Neuron (in vitro differentiated cells): ENCODE results near the gene CABLES2.

ENCODE experiments used
- H2AFZ ChIP-seq: one replicate; pipeline ENCODE4 v1.6.1; 2013; ENCODE audit warnings: low read depth, mild to moderate bottlenecking, inconsistent platforms, low read length, moderate library complexity
- H3K27me3 ChIP-seq: one replicate; pipeline ENCODE4 v1.6.1; 2013; ENCODE audit warnings: low read length; ENCODE audit not compliant: insufficient read depth
- H3K36me3 ChIP-seq: one replicate; pipeline ENCODE4 v1.6.1; 2013; ENCODE audit warnings: low read length; ENCODE audit not compliant: insufficient read depth
- H3K4me1 ChIP-seq: one replicate; pipeline ENCODE4 v1.6.1; 2013; ENCODE audit warnings: low read length; ENCODE audit not compliant: insufficient read depth
- H3K4me3 ChIP-seq: 2 replicates; pipeline ENCODE4 v1.5.1; 2013; ENCODE audit warnings: mild to moderate bottlenecking, low read length, moderate library complexity
- H3K9me3 ChIP-seq: one replicate; pipeline ENCODE4 v1.6.1; 2013; ENCODE audit warnings: low read length

CABLES2 gene

DNA sequence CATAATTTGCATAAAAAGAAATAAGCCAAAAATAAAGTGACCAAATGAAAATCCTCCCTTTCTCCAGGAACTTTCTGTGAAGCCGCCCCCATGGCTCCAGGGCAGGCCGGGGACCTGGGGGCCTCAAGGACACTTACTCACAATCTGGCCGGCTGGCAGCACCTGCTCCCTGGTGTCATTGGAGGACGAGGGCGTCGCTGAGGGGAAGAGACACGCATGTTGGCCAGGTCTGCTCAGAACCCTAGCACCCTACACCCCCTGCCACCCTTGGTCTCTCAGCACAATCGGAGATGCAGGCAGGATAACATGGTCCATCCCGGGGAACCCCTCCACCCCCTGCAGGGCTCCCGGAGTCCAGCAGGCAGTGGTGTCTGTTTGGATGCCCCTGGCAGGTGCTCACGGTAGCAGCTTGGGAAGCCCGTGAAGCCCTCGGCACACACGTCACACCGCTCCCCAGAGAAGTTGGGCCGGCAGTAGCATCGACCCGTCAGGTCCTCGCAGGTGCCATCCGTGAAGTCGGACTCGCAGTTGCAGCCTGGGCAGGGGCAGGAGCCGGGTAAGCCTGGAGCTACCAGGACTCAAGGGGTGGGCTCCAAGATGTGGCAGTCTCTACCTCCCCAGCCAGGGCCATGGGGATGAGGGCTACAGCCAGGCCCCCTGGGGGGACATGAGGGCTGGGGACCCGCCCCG, 61.3 kb downstream of the CABLES2 start:
- Histone ChIP-seq H3K4me3 (no peak overlapping the region), H3K27me3 (no peaks in the 10 kb centered on the region), H3K9me3 (peaks cover 13% of the 10 kb centered on the region), H3K36me3 (peaks cover 37% of the 10 kb centered on the region), H2AFZ (no peak overlapping the region), H3K4me1 (no peaks in the 10 kb centered on the region)

- no peak overlapping the region for H3K4me3 ChIP-seq
- no peaks in the 10 kb centered on the region for H3K27me3 ChIP-seq
- H3K9me3 ChIP-seq = peaks cover 13% of the 10 kb centered on the region
- no peaks in the 10 kb centered on the region for H3K4me1 ChIP-seq
- H2AFZ ChIP-seq = no peak overlapping the region
- peaks cover 36% of the 10 kb centered on the region for H3K36me3 ChIP-seq
Measured at GRCh38 chr20:62344782-62345181, 62.3 kb downstream of the CABLES2 start.

GRCh38 chr20:62344092-62344491, 63.0 kb downstream of the CABLES2 start:
- no peak overlapping the region for H2AFZ ChIP-seq
- H3K4me1 ChIP-seq = no peaks in the 10 kb centered on the region
- H3K9me3 ChIP-seq = peaks cover 9% of the 10 kb centered on the region
- H3K27me3 ChIP-seq = no peaks in the 10 kb centered on the region
- H3K4me3 ChIP-seq = no peak overlapping the region
- H3K36me3 ChIP-seq = peaks cover 33% of the 10 kb centered on the region

DNA sequence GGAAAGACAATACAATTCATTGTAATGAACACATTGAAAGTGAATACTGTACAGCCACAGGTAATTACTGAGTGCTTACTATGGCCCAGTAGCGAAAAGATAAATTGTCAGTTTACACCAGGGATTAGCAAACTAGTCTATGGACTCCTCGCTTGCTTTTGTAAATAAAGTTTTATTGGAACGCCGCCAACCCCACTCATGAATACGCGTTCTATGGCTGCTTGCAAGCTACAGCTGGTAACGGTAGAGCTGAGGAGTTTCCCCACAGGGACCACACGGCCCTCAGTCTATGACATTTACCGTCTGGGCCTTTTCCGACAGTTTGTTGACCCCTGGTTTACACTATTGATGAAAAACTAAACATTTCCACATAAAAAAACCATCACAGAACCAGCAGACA, 64.2 kb downstream of the CABLES2 start:
- no peak overlapping the region for H2AFZ ChIP-seq
- H3K36me3 ChIP-seq = peaks cover 38% of the 10 kb centered on the region
- H3K27me3 ChIP-seq = no peaks in the 10 kb centered on the region
- H3K4me3 ChIP-seq = no peak overlapping the region
- H3K9me3 ChIP-seq = peaks cover 7% of the 10 kb centered on the region
- no peaks in the 10 kb centered on the region for H3K4me1 ChIP-seq

DNA sequence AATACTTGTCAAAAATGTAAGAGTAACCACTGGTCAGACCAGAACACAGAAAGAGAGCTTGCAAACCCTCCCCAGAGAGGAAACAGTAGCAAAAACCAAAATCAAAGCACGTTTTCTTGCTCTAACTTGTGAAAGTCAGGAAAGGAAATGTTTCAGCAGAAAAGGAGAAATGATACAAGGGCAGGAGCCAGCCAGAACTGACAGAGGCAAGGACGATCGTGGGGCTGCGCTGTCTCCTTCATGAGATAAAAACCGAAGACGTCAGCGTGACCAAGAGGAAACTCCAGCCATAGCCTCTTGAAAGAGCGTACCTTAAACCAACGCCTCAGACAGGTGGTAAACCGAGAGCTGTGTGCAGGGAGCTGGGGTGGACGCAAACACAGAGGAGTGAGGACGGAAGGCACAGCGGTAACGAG, 67.4 kb downstream of the CABLES2 start:
- Histone ChIP-seq H3K36me3 (peaks cover 30% of the 10 kb centered on the region), H2AFZ (no peak overlapping the region), H3K27me3 (no peaks in the 10 kb centered on the region), H3K4me3 (no peak overlapping the region), H3K9me3 (peaks cover 2% of the 10 kb centered on the region), H3K4me1 (no peaks in the 10 kb centered on the region)
